Mucosa of descending colon (tissue), 3 donors: Measurements from ENCODE around the gene TWF2. TPM values are rescaled to one million over a fixed set of nuclear protein-coding genes. Genes with fewer than 3 reads are reported as not detected.
A peak's percentile ranks its signal among the peaks of the same experiment; 100 is the strongest.

Experiments used
- ATAC-seq: fragments of 200-7000 bp; cut with Tn5 transposase; one replicate; pipeline ENCODE4 v1.9.1; 2020; ENCODE audit warnings: mild to moderate bottlenecking, moderate library complexity
- DNase-seq, 3 donors: peaks; one replicate each; pipeline ENCODE4 v3.0.0-alpha.2; 2020
- H3K36me3 ChIP-seq: fragments of 200-600 bp; one replicate; pipeline ENCODE4 v1.8.0; 2021; ENCODE audit warnings: low read depth, mild to moderate bottlenecking
- H3K4me1 ChIP-seq: fragments of 200-600 bp; one replicate; pipeline ENCODE4 v1.8.0; 2021; ENCODE audit warnings: low read depth, mild to moderate bottlenecking
- H3K4me3 ChIP-seq: fragments of 200-600 bp; one replicate; pipeline ENCODE4 v1.8.0; 2021; ENCODE audit warnings: mild to moderate bottlenecking
- H3K9me3 ChIP-seq: fragments of 200-600 bp; one replicate; pipeline ENCODE4 v1.8.0; 2021; ENCODE audit warnings: mild to moderate bottlenecking
- intact Hi-C, 2 donors: fragments of 100-400 bp; cut with DNase I in 1 of 2; cut with micrococcal nuclease in 1 of 2; formaldehyde crosslinking; loops; one replicate each; pipeline versions ENCODE4 v1.11.0 to v1.11.1; 2022; cut with DNase I, micrococcal nuclease
- microRNA-seq: library from miRNA; unstranded; fragments of <30 nt; microRNA quantifications from one replicate; pipeline ENCODE4, GENCODE V29; 2019
- total RNA-seq, 3 donors: library from RNA; stranded (reverse); fragmentation: NEBNext Ultra II Directional in 2 of 3; extraction: Animal tissue kit (Norgen Biotek cat#: 25700) in 2 of 3; gene quantifications; one replicate each; pipeline versions ENCODE4 v1.2.1 to v1.2.4, GENCODE V29; 2021 to 2023
- TF ChIP-seq, protein P1 (sequence below): fragments of 200-600 bp; IDR thresholded peaks from one replicate; pipeline ENCODE4 v1.8.0; 2022; ENCODE audit warnings: antibody characterized with exemption, mild to moderate bottlenecking
- donor health status: DM: no; HTN: no; CAD: no; lungs with moderate emphysema.
- donor health status: DM: no; HTN: no; CAD: no.
- donor health status: DM: no; HTN: yes; CAD: no.

The TWF2 gene
- total RNA-seq, 3 donors from 2014 or later = 39.1 to 41.1 (median 41.0) TPM

DNA sequence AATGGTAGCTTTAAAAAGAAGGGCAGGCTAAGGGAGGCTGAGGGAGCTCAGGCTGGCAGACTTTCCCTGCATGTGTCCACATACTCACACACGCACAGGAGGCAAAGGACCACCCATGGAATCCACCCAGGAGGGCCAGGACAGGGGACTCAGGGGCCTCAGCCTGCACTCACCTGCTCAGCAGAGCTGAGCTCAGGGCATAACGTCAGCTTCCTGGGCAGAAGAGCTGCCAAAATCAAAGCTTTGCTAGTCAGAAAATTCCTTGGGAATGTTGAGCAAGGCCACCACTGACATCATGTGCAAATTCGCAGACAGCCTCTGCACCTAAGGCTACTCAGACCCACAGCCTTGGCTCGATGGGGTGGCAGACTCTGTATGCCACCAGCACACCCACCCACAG, 57.4 kb downstream of the TWF2 start:
- ATAC-seq (no peak), DNase-seq (no peak)
- H3K4me3 ChIP-seq = no peak overlapping the region
- no peaks in the 10 kb centered on the region for H3K4me1 ChIP-seq
- H3K36me3 ChIP-seq = no peaks in the 10 kb centered on the region
- intact Hi-C loops = no loop called here
- TF ChIP-seq, protein P1, sequence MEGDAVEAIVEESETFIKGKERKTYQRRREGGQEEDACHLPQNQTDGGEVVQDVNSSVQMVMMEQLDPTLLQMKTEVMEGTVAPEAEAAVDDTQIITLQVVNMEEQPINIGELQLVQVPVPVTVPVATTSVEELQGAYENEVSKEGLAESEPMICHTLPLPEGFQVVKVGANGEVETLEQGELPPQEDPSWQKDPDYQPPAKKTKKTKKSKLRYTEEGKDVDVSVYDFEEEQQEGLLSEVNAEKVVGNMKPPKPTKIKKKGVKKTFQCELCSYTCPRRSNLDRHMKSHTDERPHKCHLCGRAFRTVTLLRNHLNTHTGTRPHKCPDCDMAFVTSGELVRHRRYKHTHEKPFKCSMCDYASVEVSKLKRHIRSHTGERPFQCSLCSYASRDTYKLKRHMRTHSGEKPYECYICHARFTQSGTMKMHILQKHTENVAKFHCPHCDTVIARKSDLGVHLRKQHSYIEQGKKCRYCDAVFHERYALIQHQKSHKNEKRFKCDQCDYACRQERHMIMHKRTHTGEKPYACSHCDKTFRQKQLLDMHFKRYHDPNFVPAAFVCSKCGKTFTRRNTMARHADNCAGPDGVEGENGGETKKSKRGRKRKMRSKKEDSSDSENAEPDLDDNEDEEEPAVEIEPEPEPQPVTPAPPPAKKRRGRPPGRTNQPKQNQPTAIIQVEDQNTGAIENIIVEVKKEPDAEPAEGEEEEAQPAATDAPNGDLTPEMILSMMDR = no peak
- H3K9me3 ChIP-seq = no peaks in the 10 kb centered on the region

Small RNAs within 50 kb of the gene (microRNA-seq; reads per million reads assigned to microRNA genes)
- 76,111 reads per million, percentile 99 among the genes with 10 or more reads in this experiment for gene MIRLET7G

Other genes with a start within 250 kb of the TWF2 start
- gene RPL29, start 243.3 kb downstream of the TWF2 start, total RNA-seq = 100 to 1,000 TPM; 782 to 973 (median 946) TPM
- 10 to 100 TPM in 1 of 3 donors, 1 to 10 TPM in 2; 6.9 to 12.3 (median 8.0) TPM for gene DUSP7, start 182.6 kb downstream of the TWF2 start, total RNA-seq
- gene POC1A, start 84.7 kb downstream of the TWF2 start, total RNA-seq = 10 to 100 TPM in 1 of 3 donors, 1 to 10 TPM in 2; 2.9 to 12.1 (median 7.7) TPM
- 100 to 1,000 TPM in 1 of 3 donors, 10 to 100 TPM in 2; 67.2 to 103 (median 94.6) TPM for gene ALAS1, start 41.0 kb downstream of the TWF2 start, total RNA-seq
- gene TLR9, start 13.5 kb downstream of the TWF2 start, total RNA-seq = under 1 TPM in 2 of 3 donors, not detected in 1; 0.77 to 0.89 TPM
- gene PPM1M, start 6.6 kb upstream of the TWF2 start, total RNA-seq = 10 to 100 TPM in 1 of 3 donors, 1 to 10 TPM in 2; 3.9 to 21.4 (median 9.7) TPM
- 10 to 100 TPM; 55.8 to 83.1 (median 62.9) TPM for gene WDR82, start 39.5 kb upstream of the TWF2 start, total RNA-seq
- 10 to 100 TPM; 37.1 to 78.6 (median 42.7) TPM for gene GLYCTK, start 48.7 kb upstream of the TWF2 start, total RNA-seq
- gene DNAH1, start 77.2 kb upstream of the TWF2 start, total RNA-seq = 10 to 100 TPM in 2 of 3 donors, 1 to 10 TPM in 1; 9.0 to 25.9 (median 10.9) TPM
- gene BAP1, start 170.8 kb upstream of the TWF2 start, total RNA-seq = 10 to 100 TPM; 69.3 to 87.0 (median 84.1) TPM
- 10 to 100 TPM; 13.9 to 24.7 (median 17.6) TPM for gene PHF7, start 171.5 kb upstream of the TWF2 start, total RNA-seq
- 10 to 100 TPM in 1 of 3 donors, 1 to 10 TPM in 2; 2.7 to 10.2 (median 3.1) TPM for gene SEMA3G, start 205.9 kb upstream of the TWF2 start, total RNA-seq
- gene TNNC1, start 214.9 kb upstream of the TWF2 start, total RNA-seq = 1 to 10 TPM in 2 of 3 donors, under 1 TPM in 1; 0.60 to 6.3 (median 2.5) TPM
- gene NISCH, start 216.4 kb upstream of the TWF2 start, total RNA-seq = 10 to 100 TPM; 57.6 to 91.0 (median 72.1) TPM